Left ventricle myocardium inferior (tissue), 1 donor: ENCODE data around the gene SSNA1. TPM values are rescaled to one million over a fixed set of nuclear protein-coding genes. Genes with fewer than 3 reads are reported as not detected.

Source experiments
- DNase-seq: peaks from one replicate; pipeline ENCODE4 v3.0.0-alpha.2; 2020
- H3K27ac ChIP-seq: fragments of 200-600 bp; replicated peaks from 2 replicates; pipeline ENCODE4 v1.8.0; 2021
- H3K27me3 ChIP-seq: fragments of 200-600 bp; 2 replicates; pipeline ENCODE4 v1.8.0; 2021; ENCODE audit warnings: low read depth
- H3K36me3 ChIP-seq: fragments of 200-600 bp; 2 replicates; pipeline ENCODE4 v1.8.0; 2021
- H3K4me1 ChIP-seq: fragments of 200-600 bp; 2 replicates; pipeline ENCODE4 v1.8.0; 2021
- H3K4me3 ChIP-seq: fragments of 200-600 bp; 2 replicates; pipeline ENCODE4 v1.8.0; 2021; ENCODE audit warnings: mild to moderate bottlenecking, moderate library complexity
- H3K9me3 ChIP-seq: fragments of 200-600 bp; replicated peaks from 2 replicates; pipeline ENCODE4 v1.8.0; 2021
- CTCF ChIP-seq: fragments of 200-600 bp; IDR thresholded peaks from 2 replicates; pipeline ENCODE4 v1.8.0; 2021; ENCODE audit warnings: antibody characterized with exemption, mild to moderate bottlenecking, borderline replicate concordance
- intact Hi-C: fragments of 100-400 bp; cut with micrococcal nuclease; formaldehyde crosslinking; loops from one replicate; pipeline ENCODE4 v1.11.0; 2022
- total RNA-seq: library from RNA; stranded (reverse); fragmentation: NEBNext Ultra II Directional; extraction: Animal tissue kit (Norgen Biotek cat#: 25700); gene quantifications from one replicate; pipeline ENCODE4 v1.2.1, GENCODE V29; 2021
- donor health status: DM: no; HTN: yes; CAD: no; lungs with severe emphysema.

SSNA1 gene
- total RNA-seq, 1 donor from 2014 or later = 72.3 TPM

DNA sequence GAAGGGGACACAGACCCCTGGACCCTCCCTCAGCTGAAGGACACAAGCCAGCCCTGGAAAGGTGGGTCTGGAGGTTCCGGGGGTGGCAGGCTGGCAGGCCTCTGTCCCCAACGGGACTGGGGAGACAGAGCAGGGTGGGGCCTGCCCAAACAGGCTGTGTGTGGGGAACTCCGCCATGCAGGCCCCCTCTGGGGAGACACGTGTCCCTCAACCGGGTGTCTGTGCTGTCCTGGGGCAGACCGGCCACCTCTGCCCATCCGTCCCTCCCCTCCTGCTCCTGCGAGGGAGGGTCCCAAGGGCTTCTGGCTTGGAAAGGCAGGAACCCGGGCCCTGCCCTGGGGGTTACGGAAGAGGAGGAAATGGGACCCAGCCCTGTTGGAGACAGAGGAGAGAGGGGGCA lies 43.6 kb downstream of the SSNA1 start:
- intact Hi-C loops = no loop called here
- peaks cover 23% of the 10 kb centered on the region for H3K4me1 ChIP-seq
- no peak overlapping the region for H3K4me3 ChIP-seq
- H3K27ac ChIP-seq = no peak overlapping the region
- TF ChIP-seq CTCF = no peak
- no peaks in the 10 kb centered on the region for H3K36me3 ChIP-seq
- H3K27me3 ChIP-seq = peaks cover 79% of the 10 kb centered on the region
- H3K9me3 ChIP-seq = no peaks in the 10 kb centered on the region
- DNase-seq = no peak

DNA sequence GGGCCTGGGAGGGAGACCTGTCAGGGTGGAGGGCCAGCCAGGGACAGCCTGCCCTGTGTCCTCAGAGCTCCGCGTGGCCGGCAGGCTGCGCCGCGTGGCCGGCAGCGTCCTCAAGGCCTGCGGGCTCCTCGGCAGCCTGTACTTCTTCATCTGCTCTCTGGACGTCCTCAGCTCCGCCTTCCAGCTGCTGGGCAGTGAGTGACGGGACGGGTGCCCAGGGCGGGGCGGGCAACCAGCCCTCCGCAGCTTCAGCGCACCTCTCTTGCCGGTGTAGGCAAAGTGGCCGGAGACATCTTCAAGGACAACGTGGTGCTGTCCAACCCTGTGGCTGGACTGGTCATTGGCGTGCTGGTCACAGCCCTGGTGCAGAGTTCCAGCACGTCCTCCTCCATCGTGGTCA lies 44.0 kb downstream of the SSNA1 start:
- intact Hi-C loops = no loop called here
- Histone ChIP-seq H3K4me3 (no peak overlapping the region), H3K36me3 (no peaks in the 10 kb centered on the region), H3K9me3 (no peaks in the 10 kb centered on the region), H3K4me1 (peaks cover 23% of the 10 kb centered on the region), H3K27me3 (peaks cover 79% of the 10 kb centered on the region), H3K27ac (no peak overlapping the region)
- DNase-seq = no peak
- TF ChIP-seq CTCF = no peak

DNA sequence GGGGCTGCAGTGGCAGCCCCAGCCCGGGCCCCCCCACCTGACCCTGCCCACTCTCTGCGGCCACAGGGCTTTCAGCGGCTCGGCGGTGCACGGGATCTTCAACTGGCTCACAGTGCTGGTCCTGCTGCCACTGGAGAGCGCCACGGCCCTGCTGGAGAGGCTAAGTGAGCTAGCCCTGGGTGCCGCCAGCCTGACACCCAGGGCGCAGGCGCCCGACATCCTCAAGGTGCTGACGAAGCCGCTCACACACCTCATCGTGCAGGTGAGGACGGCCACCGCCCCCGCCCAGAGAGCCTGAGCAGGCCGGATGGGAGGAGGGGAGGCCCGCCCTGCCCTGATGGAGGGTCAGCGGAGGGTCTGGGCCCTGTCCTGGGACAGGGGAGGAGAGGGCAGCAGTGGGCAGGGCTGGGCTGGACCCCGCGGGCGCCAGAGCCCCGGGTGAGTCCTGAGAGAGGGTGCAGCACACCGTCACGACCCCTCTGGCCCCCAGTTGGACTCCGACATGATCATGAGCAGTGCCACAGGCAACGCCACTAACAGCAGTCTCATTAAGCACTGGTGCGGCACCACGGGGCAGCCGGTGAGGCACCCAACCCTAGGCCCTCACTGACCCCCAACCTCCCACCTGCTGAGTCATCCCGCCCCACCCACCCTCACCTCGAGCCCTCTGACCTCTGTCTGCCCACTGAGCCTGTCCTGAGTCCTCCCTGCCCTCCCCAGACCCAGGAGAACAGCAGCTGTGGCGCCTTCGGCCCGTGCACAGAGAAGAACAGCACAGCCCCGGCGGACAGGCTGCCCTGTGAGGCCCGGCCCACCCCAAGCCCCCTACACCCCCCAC lies 44.9 kb downstream of the SSNA1 start:
- H3K27ac ChIP-seq = no peak overlapping the region
- peaks cover 75% of the 10 kb centered on the region for H3K27me3 ChIP-seq
- no peak for TF ChIP-seq CTCF
- intact Hi-C loops = no loop called here
- no peak for DNase-seq
- no peaks in the 10 kb centered on the region for H3K9me3 ChIP-seq
- no peaks in the 10 kb centered on the region for H3K36me3 ChIP-seq
- peaks cover 31% of the 10 kb centered on the region for H3K4me1 ChIP-seq
- H3K4me3 ChIP-seq = no peak overlapping the region

GRCh38 chr9:137234055-137234697 lies 45.7 kb downstream of the SSNA1 start:
- TF ChIP-seq CTCF = no peak
- H3K4me1 ChIP-seq = peaks cover 39% of the 10 kb centered on the region
- intact Hi-C loops = no loop called here
- no peaks in the 10 kb centered on the region for H3K9me3 ChIP-seq
- no peaks in the 10 kb centered on the region for H3K36me3 ChIP-seq
- DNase-seq = no peak
- H3K27me3 ChIP-seq = peaks cover 66% of the 10 kb centered on the region
- no peak overlapping the region for H3K4me3 ChIP-seq
- no peak overlapping the region for H3K27ac ChIP-seq

DNA sequence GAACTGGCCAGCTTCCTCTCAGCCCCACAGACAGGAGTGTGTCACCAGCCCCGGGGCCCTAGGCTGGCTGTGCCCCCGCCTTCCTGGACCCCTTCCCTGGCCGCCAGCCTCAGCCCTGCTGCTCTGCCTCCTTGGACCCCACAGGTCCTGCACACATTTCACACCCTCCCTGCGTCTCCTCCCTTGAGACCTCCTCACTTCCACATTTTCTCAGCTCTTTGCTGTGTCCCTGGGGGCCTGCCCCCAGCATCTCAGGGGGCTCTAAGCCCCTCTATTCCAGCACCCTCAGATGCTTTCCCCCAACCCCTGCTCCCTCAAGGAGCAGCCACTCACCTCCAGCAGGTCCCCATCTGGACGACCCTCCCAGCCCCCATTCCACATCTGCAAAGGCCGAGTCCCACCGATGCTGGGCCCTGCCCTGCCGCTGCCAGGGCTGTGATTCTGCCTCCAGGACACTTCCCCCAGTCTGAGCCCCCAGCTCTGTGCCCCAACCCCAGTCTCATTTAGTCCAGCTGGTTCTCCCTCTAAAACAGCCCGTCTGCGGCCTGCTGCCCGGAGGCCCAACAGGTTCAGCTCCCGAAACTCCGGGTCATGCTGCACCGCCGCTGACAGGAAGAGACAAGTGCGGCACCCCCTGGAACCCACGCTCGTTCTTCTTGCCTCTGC lies 46.4 kb downstream of the SSNA1 start:
- Histone ChIP-seq H3K4me1 (peaks cover 46% of the 10 kb centered on the region), H3K4me3 (no peak overlapping the region), H3K27me3 (peaks cover 59% of the 10 kb centered on the region), H3K9me3 (no peaks in the 10 kb centered on the region), H3K36me3 (no peaks in the 10 kb centered on the region), H3K27ac (no peak overlapping the region)
- TF ChIP-seq CTCF = no peak
- no peak for DNase-seq
- intact Hi-C loops = loop anchor here (5.0 kb wide), 1 partner anchor 118 kb away; no protein-coding TSS in a partner anchor
